Caco-2 (cell line): ENCODE measurements around the gene CABLES2. TPM values are rescaled to one million over a fixed set of nuclear protein-coding genes. Genes with fewer than 3 reads are reported as not detected.

Experiments used
- BruUV-seq: library from RNA; stranded (reverse); fragments of 400-500 nt; replicated peaks from 2 replicates; lab custom pipeline; 2021; lab: Mats Ljungman, UMichigan
- CTCF ChIA-PET: fragments of 300-600 bp; sonication (Branson Sonifier 250); formaldehyde crosslinking; loops from one replicate; lab custom pipeline; 2022; ENCODE audit warnings: antibody characterized with exemption; lab: Charles Lee
- POLR2A ChIA-PET: fragments of 300-600 bp; sonication (Branson Sonifier 250); formaldehyde crosslinking; loops from one replicate; lab custom pipeline; 2022; ENCODE audit warnings: antibody characterized with exemption; lab: Charles Lee
- DNase-seq, 2 experiments: peaks; one replicate each; pipeline versions ENCODE4 v3.0.0 to v3.0.0-alpha.2; 2020 to 2022
- H3K27me3 ChIP-seq: replicated peaks from 2 replicates; pipeline ENCODE4 v1.6.0; 2011; ENCODE audit warnings: low read length; ENCODE audit not compliant: control insufficient read depth, insufficient read depth
- H3K36me3 ChIP-seq: 2 replicates; pipeline ENCODE4 v1.5.1; 2011; ENCODE audit warnings: low read length; ENCODE audit not compliant: control insufficient read depth, insufficient read depth
- H3K4me1 ChIP-seq: fragments of 250-450 bp; sonication (Bioruptor Pico); 2 replicates; pipeline ENCODE4 v1.5.1; 2020; ENCODE audit warnings: mild to moderate bottlenecking
- H3K4me3 ChIP-seq: 2 replicates; pipeline ENCODE4 v1.5.1; 2011; ENCODE audit warnings: low read depth, mild to moderate bottlenecking, control low read depth, low read length
- H3K9me3 ChIP-seq: fragments of 250-450 bp; sonication (Bioruptor Pico); 2 replicates; pipeline ENCODE4 v1.5.1; 2020; ENCODE audit warnings: mild to moderate bottlenecking, moderate library complexity
- H3K27ac Mint-ChIP-seq: one replicate; pipeline ENCODE4 v1.8.0; 2022; ENCODE audit warnings: mixed read lengths; ENCODE audit not compliant: unreplicated experiment
- H3K27me3 Mint-ChIP-seq: one replicate; pipeline ENCODE4 v1.8.0; 2022; ENCODE audit warnings: mixed read lengths; ENCODE audit not compliant: insufficient read depth, unreplicated experiment
- H3K36me3 Mint-ChIP-seq: one replicate; pipeline ENCODE4 v1.8.0; 2022; ENCODE audit warnings: mild to moderate bottlenecking, mixed read lengths; ENCODE audit not compliant: insufficient read depth, unreplicated experiment
- H3K4me1 Mint-ChIP-seq: one replicate; pipeline ENCODE4 v1.8.0; 2022; ENCODE audit warnings: low read depth, mixed read lengths; ENCODE audit not compliant: unreplicated experiment
- H3K4me3 Mint-ChIP-seq: one replicate; pipeline ENCODE4 v1.8.0; 2022; ENCODE audit warnings: mild to moderate bottlenecking, moderate library complexity, mixed read lengths; ENCODE audit not compliant: unreplicated experiment
- H3K9me3 Mint-ChIP-seq: one replicate; pipeline ENCODE4 v1.8.0; 2022; ENCODE audit warnings: mixed read lengths; ENCODE audit not compliant: unreplicated experiment
- CTCF ChIP-seq, 2 experiments: fragments of 200-600 bp in 1 of 2; IDR thresholded peaks; 1 replicate in 1 of 2; 2 replicates in 1 of 2; pipeline versions ENCODE4 v1.5.1 to v1.8.0; 2011 to 2022; ENCODE audit warnings: antibody characterized with exemption in 1 of 2, control low read depth in 1 of 2, inconsistent platforms in 1 of 2, low read depth in 1 of 2, low read length in 1 of 2, mild to moderate bottlenecking in 1 of 2, moderate library complexity in 1 of 2; ENCODE audit not compliant: insufficient read depth in 1 of 2, severe bottlenecking in 1 of 2, unreplicated experiment in 1 of 2
- intact Hi-C: fragments of 100-400 bp; cut with micrococcal nuclease; formaldehyde crosslinking; loops from one replicate; pipeline ENCODE4 v1.10.0; 2022; ENCODE audit not compliant: unreplicated experiment
- total RNA-seq: library from RNA; stranded (reverse); gene quantifications from 2 replicates; pipeline ENCODE4 v1.2.3, GENCODE V29; 2022

CABLES2 gene
- total RNA-seq, 1 experiment from 2014 or later, result 36.4 TPM

GRCh38 chr20:62425281-62426058, 18.4 kb upstream of the CABLES2 start:
- no peak for TF ChIP-seq CTCF (IDR thresholded peaks at IDR 0.05; ENCODE audit: insufficient read depth in 1 of 2, low read depth in 1 of 2, low read length in 1 of 2, severe bottlenecking in 1 of 2, unreplicated experiment in 1 of 2)
- Histone ChIP-seq H3K4me1 (peaks cover 90% of the 10 kb centered on the region), H3K4me3 (no peak overlapping the region), H3K36me3 (peaks cover 14% of the 10 kb centered on the region), H3K9me3 (no peaks in the 10 kb centered on the region), H3K27me3 (no peaks in the 10 kb centered on the region)
- H3K27ac Mint-ChIP-seq, result peak overlapping the region; percentile 88
- POLR2A ChIA-PET, result interaction anchor here (0.5 to 1.0 kb wide), 5 partner anchors 14 to 1202 kb away, joined by 3 to 7 read pairs (median 3); partner anchors contain the start of gene RPS21
- H3K4me3 Mint-ChIP-seq, result peak overlapping the region; percentile 90
- CTCF ChIA-PET, result interaction anchor here (0.6 to 1.8 kb wide), 8 partner anchors 12 to 199 kb away, joined by 3 to 10 read pairs (median 5); no protein-coding TSS in a partner anchor
- H3K36me3 Mint-ChIP-seq, result peaks cover 57% of the 10 kb centered on the region
- H3K9me3 Mint-ChIP-seq, result no peaks in the 10 kb centered on the region
- intact Hi-C loops, result loop anchor here (2.0 kb wide), 1 partner anchor 19 kb away; the partner anchor contains the start of gene CABLES2
- no peaks in the 10 kb centered on the region for H3K27me3 Mint-ChIP-seq
- BruUV-seq, result TSS peak; percentile 0
- DNase-seq, result no peak
- H3K4me1 Mint-ChIP-seq, result peaks cover 83% of the 10 kb centered on the region

GRCh38 chr20:62424249-62425107, 17.4 kb upstream of the CABLES2 start:
- no peak for TF ChIP-seq CTCF (IDR thresholded peaks at IDR 0.05; ENCODE audit: insufficient read depth in 1 of 2, low read depth in 1 of 2, low read length in 1 of 2, severe bottlenecking in 1 of 2, unreplicated experiment in 1 of 2)
- Histone ChIP-seq H3K4me1 (peaks cover 83% of the 10 kb centered on the region), H3K36me3 (peaks cover 14% of the 10 kb centered on the region), H3K27me3 (no peaks in the 10 kb centered on the region), H3K4me3 (no peak overlapping the region), H3K9me3 (no peaks in the 10 kb centered on the region)
- intact Hi-C loops, result loop anchor here (2.0 kb wide), 1 partner anchor 18 kb away; the partner anchor contains the start of gene CABLES2
- no peaks in the 10 kb centered on the region for H3K9me3 Mint-ChIP-seq
- POLR2A ChIA-PET, result interaction anchor here (0.5 to 1.0 kb wide), 5 partner anchors 13 to 1203 kb away, joined by 3 to 7 read pairs (median 3); partner anchors contain the start of gene RPS21
- no peaks in the 10 kb centered on the region for H3K27me3 Mint-ChIP-seq
- peaks cover 84% of the 10 kb centered on the region for H3K4me1 Mint-ChIP-seq
- peak overlapping the region; percentile 88 for H3K27ac Mint-ChIP-seq
- DNase-seq, result peak; percentile 89 to 91
- BruUV-seq, result no TSS peak
- H3K4me3 Mint-ChIP-seq, result peak overlapping the region; percentile 50
- CTCF ChIA-PET, result interaction anchor here (0.5 to 1.8 kb wide), 12 partner anchors 12 to 437 kb away, joined by 3 to 10 read pairs (median 4); no protein-coding TSS in a partner anchor
- peaks cover 57% of the 10 kb centered on the region for H3K36me3 Mint-ChIP-seq

GRCh38 chr20:62423326-62423706, 16.2 kb upstream of the CABLES2 start:
- H3K36me3 ChIP-seq, result peaks cover 14% of the 10 kb centered on the region
- H3K4me1 Mint-ChIP-seq, result peaks cover 72% of the 10 kb centered on the region
- ChIA-PET POLR2A (no interaction called here), CTCF (interaction anchor here (0.6 to 1.8 kb wide), 2 partner anchors 185 to 193 kb away, joined by 3 to 10 read pairs; no protein-coding TSS in a partner anchor)
- H3K9me3 ChIP-seq, result no peaks in the 10 kb centered on the region
- H3K4me3 ChIP-seq, result no peak overlapping the region
- no TSS peak for BruUV-seq
- DNase-seq, result no peak
- intact Hi-C loops, result no loop called here
- no peaks in the 10 kb centered on the region for H3K27me3 ChIP-seq
- H3K4me3 Mint-ChIP-seq, result peak overlapping the region; percentile 40
- no peaks in the 10 kb centered on the region for H3K9me3 Mint-ChIP-seq
- no peaks in the 10 kb centered on the region for H3K27me3 Mint-ChIP-seq
- H3K36me3 Mint-ChIP-seq, result peaks cover 57% of the 10 kb centered on the region
- TF ChIP-seq CTCF (IDR thresholded peaks at IDR 0.05; ENCODE audit: insufficient read depth in 1 of 2, low read depth in 1 of 2, low read length in 1 of 2, severe bottlenecking in 1 of 2, unreplicated experiment in 1 of 2), result no peak
- peak overlapping the region; percentile 88 for H3K27ac Mint-ChIP-seq
- peaks cover 72% of the 10 kb centered on the region for H3K4me1 ChIP-seq
